HG02610 (cell line): ENCODE measurements around the gene RDH14.
A peak's percentile ranks its signal among the peaks of the same experiment; 100 is the strongest.

Experiments
- ATAC-seq: cut with Tn5 transposase; IDR thresholded peaks from one replicate; pipeline ENCODE4 v1.9.1; 2021; ENCODE audit warnings: mild to moderate bottlenecking, moderate library complexity; ENCODE audit not compliant: unreplicated experiment

The RDH14 gene

GRCh38 chr2:18522484-18523146 lies 37.8 kb downstream of the RDH14 start:
- no peak for ATAC-seq

DNA sequence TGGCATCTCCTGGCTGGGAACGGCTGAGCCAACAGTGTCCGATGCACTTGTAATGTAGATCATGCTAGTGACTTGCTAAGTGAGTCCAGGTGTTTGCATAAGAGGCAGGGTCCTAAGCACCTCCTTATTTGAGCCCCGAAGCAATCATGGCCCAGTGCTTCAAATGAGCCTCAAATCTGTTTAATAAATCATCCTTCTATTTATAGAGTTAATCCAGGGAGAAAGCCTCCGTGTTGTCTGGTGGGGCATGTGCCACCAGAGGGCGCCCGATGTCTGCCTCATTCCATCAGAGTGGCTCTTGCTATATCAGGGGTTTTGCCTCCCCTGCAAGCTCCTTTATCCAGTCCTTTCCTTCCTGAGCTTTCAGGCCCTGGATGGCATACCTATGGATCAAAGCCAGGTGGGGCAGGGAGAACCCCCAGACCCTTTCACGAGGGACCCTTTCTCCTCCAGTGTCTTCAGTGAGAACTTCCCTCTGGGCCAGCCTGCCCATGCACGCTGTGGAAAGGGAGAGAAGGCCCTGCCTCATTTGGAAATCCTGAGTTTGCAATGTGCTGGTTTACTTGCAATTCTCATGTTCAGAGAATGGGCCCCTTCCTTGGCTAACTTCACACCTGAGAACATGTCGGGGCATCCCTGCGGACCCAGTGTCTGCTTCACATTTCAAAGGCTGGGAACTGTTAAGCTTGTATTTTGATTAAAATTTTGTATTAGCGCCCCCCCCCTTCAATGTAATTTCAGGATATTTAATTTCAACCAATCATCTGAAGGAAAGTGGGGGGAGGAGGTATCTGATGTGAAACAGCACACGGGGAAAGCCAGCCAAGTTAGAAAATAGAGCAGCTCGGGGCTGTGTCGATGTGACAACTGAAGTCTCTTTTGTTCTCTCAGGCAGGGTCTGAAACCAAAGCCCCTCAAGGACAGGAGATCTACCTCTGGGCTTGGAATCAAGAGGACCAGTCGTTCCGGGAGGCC lies 39.7 kb downstream of the RDH14 start:
- ATAC-seq, result peak; percentile 78

- ATAC-seq, result no peak
Observed at GRCh38 chr2:18519914-18520450, 40.5 kb downstream of the RDH14 start.

DNA sequence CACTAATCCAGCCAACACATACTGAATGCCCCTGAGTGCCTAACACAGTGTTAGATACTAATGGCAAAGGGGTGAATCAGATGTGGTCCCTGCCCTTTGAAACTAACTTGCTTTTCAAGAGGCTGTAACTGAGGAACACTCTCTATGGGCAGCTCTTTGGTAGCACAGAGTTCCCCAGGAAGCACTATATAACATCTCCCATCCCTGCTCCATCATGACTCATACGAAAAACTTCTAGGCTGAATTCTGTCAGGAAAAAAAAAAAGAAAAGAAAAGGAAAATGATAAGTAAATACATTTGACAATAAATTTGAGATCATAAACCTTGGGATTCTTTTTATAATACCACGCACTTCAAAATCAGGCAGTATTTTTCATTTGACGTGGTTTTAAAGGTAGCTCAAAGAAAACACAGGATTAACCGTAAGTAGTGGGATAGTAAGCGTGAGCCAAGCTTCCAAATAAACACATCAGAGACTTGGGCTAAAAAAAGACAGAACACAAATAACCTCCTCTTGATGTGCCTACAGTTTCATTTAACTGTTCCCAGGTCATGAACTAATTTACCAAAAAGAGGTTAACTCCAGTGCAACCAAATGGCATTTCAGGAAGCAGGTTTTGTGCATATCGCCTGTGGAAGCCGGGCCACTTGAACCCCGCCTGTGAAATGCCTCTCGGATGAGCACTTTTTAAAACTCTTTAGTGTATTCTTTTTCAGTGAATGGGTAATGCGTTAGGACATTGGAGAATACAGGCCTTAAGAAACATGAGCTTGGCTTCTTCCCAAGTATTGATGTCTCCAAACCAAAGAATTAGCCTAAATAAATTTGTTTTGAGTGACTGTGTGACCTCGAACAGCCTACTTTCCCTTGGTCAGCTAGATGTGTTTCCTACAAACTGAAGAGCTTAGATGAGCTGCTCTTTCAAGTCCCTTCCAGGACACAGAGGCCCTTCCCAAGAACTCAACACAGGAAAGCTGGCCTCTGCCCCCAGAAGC lies 42.0 kb downstream of the RDH14 start:
- no peak for ATAC-seq

- no peak for ATAC-seq
Observed at GRCh38 chr2:18517386-18517785, 43.1 kb downstream of the RDH14 start.

GRCh38 chr2:18516112-18516511 lies 44.3 kb downstream of the RDH14 start:
- ATAC-seq, result no peak

GRCh38 chr2:18514526-18515461 lies 45.7 kb downstream of the RDH14 start:
- no peak for ATAC-seq

- ATAC-seq, result no peak
Observed at GRCh38 chr2:18510775-18511174, 49.7 kb downstream of the RDH14 start.

DNA sequence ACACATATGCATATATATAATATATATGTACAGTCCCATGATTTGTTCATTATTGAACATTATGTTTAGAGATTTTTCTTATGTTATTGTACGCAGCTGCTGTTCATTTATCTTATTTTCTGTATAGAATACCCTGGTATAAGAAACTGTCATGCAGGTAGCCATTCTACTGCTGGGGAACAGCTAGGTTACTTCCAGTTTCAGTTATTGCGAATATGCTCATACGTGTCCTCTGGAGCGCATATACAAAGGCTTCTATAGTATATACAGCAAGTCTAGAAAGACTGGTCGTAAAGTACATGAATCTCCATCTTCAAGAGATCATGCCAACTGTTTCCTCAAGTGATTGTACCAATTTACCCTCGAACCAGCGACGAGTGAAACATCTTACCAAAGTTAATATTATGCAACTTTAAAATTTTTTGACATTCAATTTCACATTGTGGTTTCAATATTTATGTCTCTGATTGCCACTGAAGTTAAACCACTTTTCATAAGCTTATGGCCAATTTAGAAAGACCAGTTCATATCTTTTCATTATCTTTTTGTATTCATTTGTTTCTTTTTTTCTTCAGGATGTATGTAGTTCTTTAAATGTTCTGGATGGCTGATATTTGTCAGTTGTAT lies 53.5 kb downstream of the RDH14 start:
- ATAC-seq, result no peak

- no peak for ATAC-seq
Observed at GRCh38 chr2:18505703-18506341, 54.6 kb downstream of the RDH14 start.
